GM21528 (cell line): ENCODE results near the gene RASSF3.
"Not testable (repeated sequence)": the region's sequence is repeated elsewhere in the genome, so short reads cannot be mapped to it uniquely, and the experiment has no call there.

Source experiments
- ATAC-seq: cut with Tn5 transposase; IDR thresholded peaks from one replicate; pipeline ENCODE4 v1.9.1; 2021; ENCODE audit warnings: mild to moderate bottlenecking, moderate library complexity; ENCODE audit not compliant: unreplicated experiment, low FRiP score

Gene RASSF3

DNA sequence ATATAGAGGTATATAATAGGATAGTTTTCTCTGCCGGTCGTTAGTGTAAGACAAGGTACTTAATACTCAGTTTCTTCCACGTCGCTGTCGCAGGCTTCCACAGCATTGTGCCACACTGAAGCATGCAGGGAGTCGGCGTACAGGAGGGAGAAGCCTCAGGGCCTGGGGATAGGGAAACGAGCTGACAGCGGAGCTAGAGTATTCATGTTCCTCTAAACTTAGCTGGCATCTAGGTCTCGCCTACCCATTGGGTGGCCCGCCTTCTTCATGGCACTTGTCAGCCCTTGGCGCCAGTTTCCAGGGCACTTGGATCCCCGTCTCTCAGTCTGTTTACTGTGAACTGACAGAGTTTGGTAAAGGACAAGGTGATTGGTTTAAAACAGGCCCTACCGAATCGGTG is 75.3 kb downstream of the RASSF3 start:
- ATAC-seq: no peak

DNA sequence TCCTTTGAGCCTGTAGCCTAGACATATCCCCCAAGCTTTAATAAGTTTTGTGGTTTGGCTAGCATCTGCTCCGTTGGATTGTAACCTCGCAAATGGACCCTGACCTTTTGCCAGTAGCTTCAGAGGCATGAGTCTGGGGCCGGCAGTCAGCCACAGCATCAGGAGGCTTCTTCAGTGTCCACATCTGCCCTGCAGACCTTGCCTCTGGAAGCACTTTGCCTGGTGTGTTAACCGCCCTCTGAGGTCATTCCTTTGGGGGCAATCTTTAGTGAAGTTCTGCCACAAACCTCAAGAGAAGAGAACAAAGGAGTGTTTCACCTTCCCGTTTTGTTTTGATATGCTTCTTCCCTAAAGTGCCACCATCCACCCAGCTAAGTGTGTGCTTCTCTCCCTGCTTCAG is 77.5 kb downstream of the RASSF3 start:
- no peak for ATAC-seq

DNA sequence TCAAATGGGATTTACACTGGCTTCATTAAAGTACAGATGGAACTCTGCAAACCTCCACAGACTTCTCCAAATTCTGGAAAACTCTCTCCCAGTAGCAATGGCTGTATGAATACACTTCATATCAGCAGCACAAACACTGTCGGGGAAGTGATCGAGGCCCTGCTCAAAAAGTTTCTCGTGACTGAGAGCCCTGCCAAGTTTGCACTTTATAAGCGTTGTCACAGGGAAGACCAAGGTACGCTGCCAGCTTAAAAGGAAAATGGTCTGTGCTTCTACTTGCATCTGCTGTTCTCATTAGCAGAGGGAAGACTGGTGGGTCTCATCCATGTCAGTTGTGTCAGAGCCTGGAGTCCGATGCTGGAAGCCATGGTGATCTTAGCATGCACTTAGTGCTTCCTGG is 77.9 kb downstream of the RASSF3 start:
- no peak for ATAC-seq

DNA sequence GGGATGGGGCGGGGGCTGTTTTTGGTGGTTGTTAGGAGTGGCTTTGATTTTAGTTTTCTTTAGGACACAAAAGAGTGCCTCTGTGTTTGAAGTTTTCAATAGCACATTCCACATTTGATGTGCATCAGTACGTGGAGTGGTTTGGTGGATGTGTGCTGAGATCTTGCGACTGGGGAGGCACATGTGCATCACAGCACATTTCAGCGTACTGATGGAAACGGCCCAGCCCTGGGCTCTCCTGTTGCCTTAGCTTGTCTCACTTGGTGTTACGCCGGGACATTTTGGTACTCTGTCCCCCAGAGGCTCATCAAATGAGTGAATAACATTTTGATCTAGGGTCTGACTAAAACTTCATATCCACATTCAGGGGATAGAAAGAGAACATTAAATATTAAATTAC is 78.4 kb downstream of the RASSF3 start:
- ATAC-seq: no peak

DNA sequence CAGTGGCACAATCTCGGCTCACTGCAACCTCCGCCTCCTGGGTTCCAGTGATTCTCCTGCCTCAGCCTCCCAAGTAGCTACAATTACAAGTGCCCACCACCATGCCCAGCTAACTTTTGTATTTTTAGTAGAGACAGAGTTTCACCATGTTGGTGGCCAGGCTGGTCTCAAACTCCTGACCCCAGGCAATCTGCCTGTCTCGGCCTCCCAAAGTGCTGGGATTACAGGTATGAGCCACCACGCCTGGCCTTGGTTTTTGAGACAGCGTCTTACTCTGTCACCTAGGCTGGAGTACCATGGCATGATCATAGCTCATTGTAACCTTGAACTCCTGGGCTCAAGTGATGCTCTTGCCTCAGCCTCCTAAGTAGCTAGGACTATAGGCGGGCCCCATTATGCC is 79.9 kb downstream of the RASSF3 start:
- ATAC-seq: not testable (repeated sequence)

DNA sequence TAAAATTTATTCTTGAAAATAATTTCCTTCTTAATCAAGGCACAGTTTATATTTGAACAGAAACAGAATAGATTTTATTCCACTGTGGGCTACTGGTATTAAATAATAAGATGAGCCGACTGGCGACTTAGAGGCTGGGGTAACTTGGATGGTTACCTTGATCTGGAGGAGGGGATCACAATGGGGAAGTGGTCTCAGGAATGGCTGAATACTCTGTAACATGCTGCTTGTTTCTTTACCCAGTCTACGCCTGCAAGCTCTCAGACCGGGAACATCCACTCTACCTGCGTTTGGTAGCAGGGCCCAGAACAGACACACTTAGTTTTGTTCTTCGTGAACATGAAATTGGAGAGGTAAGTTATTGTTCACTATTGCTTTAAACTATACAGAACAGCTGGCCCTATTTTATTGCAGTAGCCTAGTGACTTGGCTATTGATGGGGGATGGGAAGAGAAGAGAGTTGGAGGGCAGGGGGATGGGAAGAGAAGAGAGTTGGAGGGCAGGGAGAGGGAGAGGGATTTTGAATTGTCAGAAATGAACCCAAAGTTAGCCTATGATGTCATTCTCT is 81.0 kb downstream of the RASSF3 start:
- ATAC-seq: no peak

DNA sequence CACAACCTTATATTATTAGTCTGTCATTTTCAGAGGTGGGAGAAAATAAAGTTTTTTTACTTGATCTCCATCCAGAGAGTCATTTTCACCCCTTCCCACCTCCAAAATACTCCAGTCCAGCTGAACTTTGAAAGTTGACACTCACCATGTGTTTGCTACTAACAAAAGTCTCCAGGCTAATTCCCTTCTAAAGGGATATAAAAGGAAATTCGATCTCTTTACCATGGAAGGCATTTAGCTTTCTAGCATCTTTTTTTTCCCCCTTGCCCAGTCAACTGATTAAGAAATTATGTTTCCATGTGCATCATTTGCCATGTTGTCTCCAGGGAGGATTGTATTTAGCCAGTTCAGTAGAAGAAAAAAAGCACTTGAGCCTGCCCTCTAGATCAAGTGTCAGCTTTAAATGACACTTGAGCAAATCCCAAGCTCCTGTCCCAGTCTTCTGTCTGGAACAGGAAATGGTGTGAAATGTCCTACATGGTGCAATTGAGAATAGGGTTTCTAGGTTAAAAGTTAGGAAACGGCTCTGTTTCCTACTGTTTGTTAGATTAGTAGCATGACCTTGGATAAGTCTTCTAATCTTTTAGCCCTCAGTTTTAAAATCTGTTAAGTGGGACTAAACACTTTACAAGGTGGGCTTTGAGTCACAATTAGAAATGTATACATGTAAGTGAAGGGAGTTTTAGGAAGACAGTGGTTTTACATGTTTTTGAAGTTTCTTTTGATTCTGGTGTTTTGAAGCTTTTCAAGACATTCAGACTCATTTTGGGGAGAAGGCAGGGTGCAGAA is 81.7 kb downstream of the RASSF3 start:
- ATAC-seq: no peak

DNA sequence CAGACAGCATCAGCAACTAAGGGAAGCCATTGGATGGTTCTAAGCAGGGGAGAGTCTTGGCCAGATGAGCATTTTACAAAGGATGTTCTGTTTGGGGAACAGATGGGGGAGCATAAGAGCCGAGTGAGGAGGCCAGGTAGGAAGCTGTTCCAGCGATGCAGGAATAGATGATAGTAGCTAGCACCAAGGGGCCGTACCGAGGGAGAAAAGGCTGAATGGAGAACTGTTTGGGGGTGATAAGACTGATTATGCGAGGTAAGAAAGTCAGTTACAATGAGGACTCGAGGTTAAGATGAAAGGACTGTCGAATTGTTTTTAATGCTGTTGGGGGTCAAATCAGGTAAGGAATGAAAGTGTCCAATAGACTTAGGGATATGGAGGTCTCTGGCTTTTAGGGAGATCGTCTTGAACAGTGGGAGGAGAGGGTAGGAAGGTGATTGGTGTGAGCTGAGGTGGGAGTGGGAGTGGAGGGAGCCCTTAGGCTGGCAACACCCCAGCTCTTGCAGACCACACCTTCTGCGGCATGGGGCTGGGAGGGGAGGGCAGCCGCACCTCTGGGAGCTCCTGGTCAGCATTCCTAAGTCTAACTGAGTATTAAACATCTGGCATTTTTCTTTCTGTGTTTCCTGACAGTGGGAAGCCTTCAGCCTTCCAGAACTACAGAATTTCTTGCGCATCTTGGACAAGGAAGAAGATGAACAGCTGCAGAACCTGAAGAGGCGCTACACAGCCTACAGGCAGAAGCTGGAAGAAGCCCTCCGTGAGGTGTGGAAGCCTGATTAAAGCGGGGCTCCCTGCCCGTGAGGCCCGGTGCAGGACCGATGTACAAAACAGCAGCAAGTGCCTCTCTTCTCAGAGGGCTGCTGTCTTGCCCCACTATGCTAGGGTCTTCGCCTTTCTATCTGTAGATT is 84.1 kb downstream of the RASSF3 start:
- ATAC-seq: no peak

DNA sequence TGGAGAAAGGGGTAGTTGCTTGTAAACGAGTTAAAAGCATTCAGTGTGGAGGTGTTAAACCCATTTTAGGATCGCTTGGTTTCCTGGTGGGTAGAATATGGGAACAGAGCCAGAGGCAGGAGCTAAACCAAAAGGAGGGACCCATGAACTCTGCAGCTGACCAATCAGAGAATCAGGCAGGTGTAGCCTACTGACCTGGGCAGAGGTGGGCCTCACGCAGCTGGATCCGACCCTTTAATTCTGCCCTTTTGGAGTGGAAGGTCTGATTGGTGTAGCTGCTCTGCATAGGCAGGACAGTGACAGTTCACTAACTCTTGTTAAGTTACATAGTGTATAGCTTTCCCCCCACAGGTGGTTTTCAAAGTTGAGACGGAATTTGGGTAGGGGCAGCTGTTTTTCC is 85.3 kb downstream of the RASSF3 start:
- no peak for ATAC-seq

DNA sequence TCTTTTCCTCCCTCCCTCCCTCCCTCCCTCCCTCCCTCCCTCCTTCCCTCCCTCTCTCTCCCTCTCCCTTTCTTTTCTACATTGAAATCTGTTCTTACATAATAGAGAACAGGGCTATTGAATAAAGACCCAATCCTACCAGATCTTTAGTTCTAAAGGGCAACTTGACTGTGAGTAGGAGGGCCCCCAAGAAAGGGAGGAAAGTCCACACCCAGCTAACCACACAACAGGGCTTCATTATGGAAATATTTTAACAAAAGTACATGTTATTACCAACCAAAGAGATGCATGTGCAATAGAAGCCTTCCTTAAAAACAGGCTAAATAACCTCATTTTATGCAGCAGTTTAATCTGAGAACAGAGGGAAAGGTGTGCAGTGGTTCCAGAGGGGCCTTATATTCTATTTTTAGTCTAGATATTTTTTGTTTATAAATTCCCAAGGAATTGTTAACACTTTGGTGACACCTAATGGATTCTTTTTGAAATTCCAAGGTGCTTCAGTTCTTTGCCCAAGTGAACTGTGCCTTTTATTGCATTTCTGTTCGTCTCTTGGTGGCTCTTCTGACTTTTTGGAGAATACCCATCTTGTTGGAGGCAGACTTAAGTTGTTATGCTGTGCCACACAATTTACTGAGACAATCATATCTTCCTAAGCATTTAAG is 85.9 kb downstream of the RASSF3 start:
- ATAC-seq: no peak

DNA sequence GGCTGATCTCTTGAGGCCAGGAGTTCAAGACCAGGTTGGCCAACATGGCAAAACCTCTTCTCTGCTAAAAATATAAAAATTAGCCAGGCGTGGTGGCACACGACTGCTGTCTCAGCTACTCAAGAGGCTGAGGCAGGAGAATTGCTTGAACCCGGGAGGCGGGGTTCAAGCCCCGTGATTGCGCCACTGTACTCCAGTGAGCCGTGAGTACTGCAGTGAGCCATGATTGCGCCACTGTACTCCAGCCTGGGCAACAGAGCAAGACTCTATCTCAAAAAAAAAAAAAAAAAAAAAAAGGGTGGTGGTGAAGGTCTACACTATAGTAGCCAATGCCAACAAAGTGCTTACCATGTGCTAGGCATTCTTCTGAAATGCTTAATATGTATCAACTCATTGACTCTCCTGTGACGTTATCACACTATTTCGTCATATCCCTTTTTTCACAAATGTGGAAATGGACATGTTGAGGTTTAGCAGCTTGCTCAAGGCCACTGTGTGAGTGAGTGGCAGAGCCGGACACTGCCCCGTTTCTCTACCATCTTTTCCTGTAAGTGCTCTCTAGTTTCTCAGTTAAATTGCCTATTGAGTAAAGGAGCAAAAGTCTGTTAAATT is 89.3 kb downstream of the RASSF3 start:
- no peak for ATAC-seq

DNA sequence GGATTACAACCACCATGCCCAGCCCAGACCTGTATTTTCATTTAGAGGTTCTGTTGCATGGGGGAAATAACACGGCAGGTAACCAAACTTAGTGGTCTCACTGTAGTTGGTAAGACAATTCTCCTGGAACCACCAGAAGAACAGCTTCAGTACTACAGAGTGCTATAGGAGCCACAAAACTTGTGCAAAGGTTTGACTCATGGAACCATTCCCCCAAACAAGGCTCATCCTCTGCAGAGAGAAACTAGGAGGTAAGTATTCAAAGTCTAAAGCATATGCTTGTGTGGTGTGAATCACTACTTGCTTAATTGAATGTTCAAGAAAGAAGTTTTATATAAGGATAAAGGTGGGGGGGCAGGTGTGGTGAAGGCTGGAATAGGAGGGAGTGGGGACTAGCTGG is 90.2 kb downstream of the RASSF3 start:
- no peak for ATAC-seq

DNA sequence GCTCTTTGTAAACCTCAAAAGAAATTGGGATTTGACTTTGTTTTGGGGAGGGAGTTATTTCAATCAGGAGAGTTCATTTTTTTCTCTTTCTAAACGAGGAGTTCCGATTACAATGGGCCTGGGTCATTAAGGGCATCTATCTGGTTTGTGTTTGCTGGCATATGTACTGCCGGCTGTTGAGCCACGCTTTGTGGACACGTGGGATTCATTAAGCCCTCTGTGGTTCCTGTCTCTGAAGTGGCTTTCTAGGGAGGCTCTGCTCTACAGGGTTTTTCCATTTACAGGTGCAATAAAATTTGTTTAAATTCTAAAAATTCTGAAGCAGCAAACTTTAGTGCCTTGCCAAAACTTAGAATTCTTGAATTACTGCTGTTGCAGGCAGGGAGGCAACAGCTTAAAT is 91.0 kb downstream of the RASSF3 start:
- ATAC-seq: no peak

DNA sequence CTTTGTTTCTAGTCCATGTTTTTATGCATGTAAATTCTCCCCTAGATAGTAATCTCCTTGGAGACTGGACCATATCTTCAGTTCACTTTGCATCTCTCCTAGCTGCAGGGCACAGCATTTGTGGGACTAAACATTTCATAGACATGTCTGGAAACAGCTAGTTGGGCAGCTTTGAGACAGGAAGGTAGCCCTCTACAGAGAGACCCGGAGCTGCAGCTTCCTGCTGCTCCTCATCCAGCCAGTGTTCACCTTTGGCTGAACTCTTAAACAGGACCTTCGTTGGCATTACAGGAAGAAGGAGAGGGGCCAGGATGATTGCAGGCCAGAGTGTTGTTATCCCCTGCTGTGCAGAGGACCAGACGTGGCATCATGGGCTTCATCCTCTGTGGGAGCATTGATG is 96.0 kb downstream of the RASSF3 start:
- no peak for ATAC-seq

DNA sequence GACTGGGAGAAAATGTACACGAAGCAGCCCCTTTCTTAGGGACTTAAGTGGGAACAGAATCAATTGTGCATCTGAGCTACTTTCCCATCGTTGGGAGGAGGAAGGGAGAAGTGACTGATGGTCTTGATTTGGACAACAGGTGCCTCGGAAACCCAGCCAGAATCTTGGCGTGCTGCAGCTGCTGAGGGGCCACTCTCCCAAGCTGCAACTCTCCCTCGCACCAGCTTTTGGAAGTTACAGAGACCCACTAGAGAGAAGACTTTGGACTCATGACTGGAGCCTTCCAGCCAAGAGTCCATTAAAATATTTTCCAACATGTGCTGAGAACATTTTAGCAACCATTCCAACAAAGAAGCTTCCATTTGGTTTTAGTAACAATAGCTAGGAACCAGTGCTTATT is 96.6 kb downstream of the RASSF3 start:
- ATAC-seq: no peak

DNA sequence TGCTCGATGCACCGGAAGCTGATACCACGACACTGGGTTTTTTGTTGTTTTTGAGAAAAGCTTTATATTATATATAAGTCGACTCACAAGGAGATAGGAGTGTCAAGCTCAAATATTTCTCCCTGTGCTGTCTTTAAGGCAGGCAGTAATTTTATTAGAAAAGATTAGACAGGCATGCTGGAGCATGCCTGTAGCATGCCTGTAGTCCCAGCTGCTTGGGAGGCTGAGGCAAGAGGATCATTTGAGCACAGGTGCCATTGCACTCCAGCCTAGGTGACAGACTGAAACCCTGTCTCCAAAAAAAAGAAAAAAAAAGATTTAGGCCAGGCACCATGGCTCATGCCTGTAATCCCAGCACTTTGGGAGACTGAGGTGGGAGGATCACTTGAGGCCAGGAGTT is 97.1 kb downstream of the RASSF3 start:
- ATAC-seq: no peak

DNA sequence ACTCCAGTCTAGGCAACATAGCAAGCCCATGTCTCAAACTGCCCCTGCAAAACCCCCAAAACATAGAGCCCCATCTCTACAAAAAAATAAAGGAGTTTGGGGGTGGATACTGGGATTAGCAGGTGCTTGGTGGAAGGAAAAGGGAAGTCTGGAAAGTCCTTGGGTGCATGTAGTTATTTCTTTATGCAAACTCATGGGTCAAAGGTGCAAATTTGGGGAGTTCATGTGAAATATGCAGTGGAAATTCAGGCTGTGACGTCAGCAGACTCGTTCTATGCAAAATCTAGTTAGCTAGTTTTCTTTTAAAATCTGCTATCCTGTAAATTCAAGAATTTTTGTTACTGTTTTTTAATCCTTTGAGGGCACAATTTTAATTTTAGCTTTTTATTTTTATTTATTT is 97.6 kb downstream of the RASSF3 start:
- no peak for ATAC-seq

DNA sequence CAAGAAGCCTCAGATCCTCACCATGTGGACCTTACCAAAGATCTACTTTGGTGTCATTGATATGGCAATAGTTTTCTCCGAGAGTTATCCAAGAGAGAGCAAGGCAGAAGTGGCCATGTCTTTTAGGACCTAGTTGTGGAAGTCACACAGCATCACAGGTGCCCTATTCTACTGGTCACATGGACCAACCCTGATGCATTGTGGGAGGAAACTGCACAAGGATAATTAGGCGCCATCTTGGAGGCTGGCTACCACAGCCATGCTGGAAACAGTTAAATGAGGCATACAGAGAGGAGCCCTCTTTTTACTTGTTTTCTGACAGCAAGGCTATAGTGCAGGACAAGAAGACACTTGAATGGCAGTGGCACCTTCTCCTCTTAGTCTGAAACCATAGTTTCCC is 99.1 kb downstream of the RASSF3 start:
- no peak for ATAC-seq

DNA sequence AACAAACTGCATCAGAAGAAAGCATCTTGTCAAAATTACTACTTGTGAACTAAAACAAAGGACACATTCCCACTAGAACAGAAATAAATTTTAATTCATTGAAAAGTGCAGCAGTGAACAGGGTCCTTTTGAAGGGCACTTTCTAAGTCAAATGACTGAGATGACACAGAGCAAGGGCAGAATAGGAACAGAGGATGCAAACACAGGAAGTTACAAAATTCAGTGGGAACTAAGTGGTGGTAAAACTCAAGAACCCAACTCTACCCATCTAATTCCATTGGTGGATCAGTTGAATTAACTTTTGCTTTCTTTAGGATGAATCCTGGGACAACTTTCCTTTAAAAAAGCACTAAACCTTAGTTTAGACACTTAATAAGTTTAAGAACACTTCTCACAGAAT is 103.1 kb downstream of the RASSF3 start:
- no peak for ATAC-seq

DNA sequence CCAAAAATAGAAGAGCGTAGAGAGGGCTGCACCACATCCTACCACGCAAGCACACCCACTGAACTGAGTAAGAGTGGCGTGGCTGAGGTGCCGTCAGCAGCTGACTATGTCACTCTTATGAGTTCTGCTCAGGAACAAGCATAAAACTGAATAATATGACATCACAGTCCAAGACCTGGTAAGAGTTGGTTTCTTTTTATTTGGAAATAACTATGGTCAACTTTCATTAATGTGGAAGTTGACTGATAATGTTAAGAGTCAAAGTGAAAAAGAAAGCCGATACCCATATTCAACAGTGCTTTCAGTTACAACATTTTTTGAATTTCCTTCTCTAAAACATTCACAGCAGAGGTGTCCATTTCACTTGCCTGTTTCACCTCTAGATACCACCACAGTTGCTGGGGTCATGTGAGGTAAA is 104.3 kb downstream of the RASSF3 start:
- peak; percentile 58 for ATAC-seq

DNA sequence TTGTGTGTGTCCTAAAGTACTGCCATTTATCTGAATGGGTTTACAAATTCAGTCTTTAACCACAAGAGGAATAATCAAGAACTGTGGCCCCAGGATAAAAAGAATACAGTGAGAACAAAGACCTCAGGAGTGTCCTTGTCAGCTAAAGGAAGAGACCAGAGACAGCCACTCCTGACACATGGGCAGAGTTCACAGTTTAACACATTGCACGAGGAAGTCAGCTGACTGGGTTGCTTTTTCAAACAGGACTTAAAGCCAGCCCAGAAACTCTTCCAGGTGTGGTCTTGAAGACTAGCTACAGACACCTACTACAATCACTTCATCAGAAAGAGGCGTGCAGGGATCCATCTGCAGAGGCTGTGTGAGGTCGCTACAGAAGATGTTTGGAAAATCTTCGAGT is 106.1 kb downstream of the RASSF3 start:
- no peak for ATAC-seq
